Mucosa of descending colon (tissue), 3 donors: Measurements from ENCODE around the gene MYO5B. TPM values are rescaled to one million over a fixed set of nuclear protein-coding genes. Genes with fewer than 3 reads are reported as not detected.

ENCODE experiments used
- ATAC-seq: fragments of 200-7000 bp; cut with Tn5 transposase; one replicate; pipeline ENCODE4 v1.9.1; 2020; ENCODE audit warnings: mild to moderate bottlenecking, moderate library complexity
- DNase-seq, 3 donors: peaks; one replicate each; pipeline ENCODE4 v3.0.0-alpha.2; 2020
- H3K36me3 ChIP-seq: fragments of 200-600 bp; one replicate; pipeline ENCODE4 v1.8.0; 2021; ENCODE audit warnings: low read depth, mild to moderate bottlenecking
- H3K4me1 ChIP-seq: fragments of 200-600 bp; one replicate; pipeline ENCODE4 v1.8.0; 2021; ENCODE audit warnings: low read depth, mild to moderate bottlenecking
- H3K4me3 ChIP-seq: fragments of 200-600 bp; one replicate; pipeline ENCODE4 v1.8.0; 2021; ENCODE audit warnings: mild to moderate bottlenecking
- H3K9me3 ChIP-seq: fragments of 200-600 bp; one replicate; pipeline ENCODE4 v1.8.0; 2021; ENCODE audit warnings: mild to moderate bottlenecking
- intact Hi-C, 2 donors: fragments of 100-400 bp; cut with DNase I in 1 of 2; cut with micrococcal nuclease in 1 of 2; formaldehyde crosslinking; loops; one replicate each; pipeline versions ENCODE4 v1.11.0 to v1.11.1; 2022; cut with DNase I, micrococcal nuclease
- total RNA-seq, 3 donors: library from RNA; stranded (reverse); fragmentation: NEBNext Ultra II Directional in 2 of 3; extraction: Animal tissue kit (Norgen Biotek cat#: 25700) in 2 of 3; gene quantifications; one replicate each; pipeline versions ENCODE4 v1.2.1 to v1.2.4, GENCODE V29; 2021 to 2023
- TF ChIP-seq, protein P1 (sequence below): fragments of 200-600 bp; IDR thresholded peaks from one replicate; pipeline ENCODE4 v1.8.0; 2022; ENCODE audit warnings: antibody characterized with exemption, mild to moderate bottlenecking
- donor health status: DM: no; HTN: no; CAD: no; lungs with moderate emphysema.
- donor health status: DM: no; HTN: no; CAD: no.
- donor health status: DM: no; HTN: yes; CAD: no.

The MYO5B gene
- total RNA-seq, 3 donors from 2014 or later, result 52.7 to 179 (median 120) TPM

- H3K36me3 ChIP-seq, result no peaks in the 10 kb centered on the region
- no peak for ATAC-seq
- TF ChIP-seq, protein P1, sequence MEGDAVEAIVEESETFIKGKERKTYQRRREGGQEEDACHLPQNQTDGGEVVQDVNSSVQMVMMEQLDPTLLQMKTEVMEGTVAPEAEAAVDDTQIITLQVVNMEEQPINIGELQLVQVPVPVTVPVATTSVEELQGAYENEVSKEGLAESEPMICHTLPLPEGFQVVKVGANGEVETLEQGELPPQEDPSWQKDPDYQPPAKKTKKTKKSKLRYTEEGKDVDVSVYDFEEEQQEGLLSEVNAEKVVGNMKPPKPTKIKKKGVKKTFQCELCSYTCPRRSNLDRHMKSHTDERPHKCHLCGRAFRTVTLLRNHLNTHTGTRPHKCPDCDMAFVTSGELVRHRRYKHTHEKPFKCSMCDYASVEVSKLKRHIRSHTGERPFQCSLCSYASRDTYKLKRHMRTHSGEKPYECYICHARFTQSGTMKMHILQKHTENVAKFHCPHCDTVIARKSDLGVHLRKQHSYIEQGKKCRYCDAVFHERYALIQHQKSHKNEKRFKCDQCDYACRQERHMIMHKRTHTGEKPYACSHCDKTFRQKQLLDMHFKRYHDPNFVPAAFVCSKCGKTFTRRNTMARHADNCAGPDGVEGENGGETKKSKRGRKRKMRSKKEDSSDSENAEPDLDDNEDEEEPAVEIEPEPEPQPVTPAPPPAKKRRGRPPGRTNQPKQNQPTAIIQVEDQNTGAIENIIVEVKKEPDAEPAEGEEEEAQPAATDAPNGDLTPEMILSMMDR, result no peak
- no peaks in the 10 kb centered on the region for H3K9me3 ChIP-seq
- DNase-seq, result no peak
- H3K4me3 ChIP-seq, result no peak overlapping the region
- intact Hi-C loops, result no loop called here
- H3K4me1 ChIP-seq, result no peaks in the 10 kb centered on the region
These were observed 111.2 kb downstream of the MYO5B start for GRCh38 chr18:50083708-50084107.

- Histone ChIP-seq H3K36me3 (no peaks in the 10 kb centered on the region), H3K4me1 (no peaks in the 10 kb centered on the region), H3K9me3 (no peaks in the 10 kb centered on the region), H3K4me3 (no peak overlapping the region)
- ATAC-seq, result peak; percentile 70
- TF ChIP-seq, protein P1, result no peak
- DNase-seq, result no peak
- intact Hi-C loops, result no loop called here
These were observed 113.9 kb downstream of the MYO5B start for GRCh38 chr18:50080932-50081560.

DNA sequence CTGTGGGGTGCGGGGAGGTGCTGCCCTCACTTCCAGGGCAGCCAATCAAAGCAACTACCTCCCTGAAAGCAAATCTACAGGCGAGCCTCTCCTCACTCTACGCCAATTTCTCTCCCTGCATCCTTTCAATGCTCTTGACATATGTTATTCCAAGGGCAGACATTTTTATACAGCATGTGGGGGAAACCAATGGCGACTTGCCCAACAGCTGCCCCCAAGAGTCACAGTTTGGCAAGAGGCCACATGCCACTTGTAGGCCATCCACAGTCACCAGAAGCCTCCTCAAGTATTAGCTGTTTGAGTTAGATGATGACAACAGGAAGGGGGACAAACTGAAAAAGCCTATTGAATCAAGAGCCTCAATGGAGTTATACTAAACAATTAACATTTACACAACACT, 114.6 kb downstream of the MYO5B start:
- TF ChIP-seq, protein P1, result no peak
- Histone ChIP-seq H3K4me1 (no peaks in the 10 kb centered on the region), H3K9me3 (no peaks in the 10 kb centered on the region), H3K4me3 (no peak overlapping the region), H3K36me3 (no peaks in the 10 kb centered on the region)
- ATAC-seq (no peak), DNase-seq (no peak)
- intact Hi-C loops, result no loop called here

GRCh38 chr18:50079571-50080295, 115.2 kb downstream of the MYO5B start:
- intact Hi-C loops, result no loop called here
- Histone ChIP-seq H3K4me1 (no peaks in the 10 kb centered on the region), H3K9me3 (no peaks in the 10 kb centered on the region), H3K4me3 (no peak overlapping the region), H3K36me3 (no peaks in the 10 kb centered on the region)
- TF ChIP-seq, protein P1, result no peak
- peak; percentile 29 for ATAC-seq
- DNase-seq, result peak in 1 of 3 donors; percentile 35

DNA sequence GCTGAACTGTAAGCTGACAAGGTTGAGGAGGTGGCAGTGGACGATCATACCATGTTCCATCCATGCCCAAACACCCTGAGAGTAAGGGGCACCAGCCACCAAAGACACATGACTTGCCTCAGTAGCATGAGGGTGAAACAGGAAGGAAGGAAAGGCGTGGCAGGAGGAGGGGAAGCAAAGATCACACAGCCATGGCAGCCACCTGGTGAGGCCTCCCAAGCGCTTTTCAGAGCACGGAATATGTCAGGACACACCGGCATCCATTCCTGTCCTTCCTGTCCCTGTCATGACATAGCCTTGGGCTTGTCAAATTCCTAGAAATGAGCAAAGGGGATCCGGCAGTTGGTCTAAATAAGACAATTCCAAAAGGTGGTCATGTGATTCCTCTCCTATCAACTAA, 118.7 kb downstream of the MYO5B start:
- Histone ChIP-seq H3K4me1 (no peaks in the 10 kb centered on the region), H3K4me3 (no peak overlapping the region), H3K9me3 (no peaks in the 10 kb centered on the region), H3K36me3 (no peaks in the 10 kb centered on the region)
- DNase-seq (no peak), ATAC-seq (peak; percentile 52)
- intact Hi-C loops, result no loop called here
- TF ChIP-seq, protein P1, result no peak
